Adipose tissue (tissue), 3 donors: Measurements from ENCODE around the gene PLD3. TPM values are rescaled to one million over a fixed set of nuclear protein-coding genes. Genes with fewer than 3 reads are reported as not detected.

Experiments used
- H3K27ac ChIP-seq: one replicate; pipeline ENCODE4 v1.5.1; 2013; ENCODE audit warnings: low read depth, low read length
- WGBS, 3 donors: extraction: QIAGEN DNeasy Blood & Tissue Kit; methylation state at CpG; one replicate each; pipeline ENCODE4 v1.1.7; 2013; 5-methylcytosine and 5-hydroxymethylcytosine counted together
- polyA plus RNA-seq, 3 donors: library from polyadenylated mRNA; stranded (reverse); fragments of 200-250 nt; gene quantifications; one replicate each; pipeline ENCODE4 v1.2.3, GENCODE V29; 2013
- donor health status: healthy with polysubstance abuse.
- donor health status: Bipolar disorder and iron deficiency.
- donor health status: healthy.

PLD3 gene
- polyA plus RNA-seq, 3 donors = 109 to 160 (median 130) TPM

DNA sequence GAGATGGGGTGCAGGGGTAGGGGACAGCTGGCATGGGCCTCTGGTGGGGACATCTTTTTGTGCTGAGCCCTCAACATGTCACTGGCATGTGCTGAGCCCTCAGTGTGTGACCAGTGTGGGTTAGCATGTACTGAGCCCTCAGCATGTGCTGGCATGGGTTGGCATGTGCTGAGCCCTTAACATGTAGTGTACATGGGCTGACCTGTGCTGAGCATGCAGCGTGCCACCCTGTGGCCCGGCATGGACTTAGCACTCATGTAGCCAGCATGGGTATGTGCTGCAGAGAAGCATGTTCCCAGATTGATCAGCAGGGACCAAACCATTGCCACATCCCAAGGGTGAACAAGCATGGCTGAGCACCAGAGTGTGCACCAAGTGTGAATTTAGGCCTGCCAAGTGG, 30.0 kb downstream of the PLD3 start:
- WGBS, 3 donors = 84 to 88% (median 87%) methylated on average over 2 of the region's 2 CpGs
- H3K27ac ChIP-seq = no peak overlapping the region

GRCh38 chr19:40379446-40380198, 31.1 kb downstream of the PLD3 start:
- WGBS, 3 donors = 84 to 86% (median 84%) methylated on average over 11 of the region's 11 CpGs
- no peak overlapping the region for H3K27ac ChIP-seq

GRCh38 chr19:40380199-40381037, 31.9 kb downstream of the PLD3 start:
- no peak overlapping the region for H3K27ac ChIP-seq
- WGBS, 3 donors = 83 to 89% (median 85%) methylated on average over 37 of the region's 37 CpGs

DNA sequence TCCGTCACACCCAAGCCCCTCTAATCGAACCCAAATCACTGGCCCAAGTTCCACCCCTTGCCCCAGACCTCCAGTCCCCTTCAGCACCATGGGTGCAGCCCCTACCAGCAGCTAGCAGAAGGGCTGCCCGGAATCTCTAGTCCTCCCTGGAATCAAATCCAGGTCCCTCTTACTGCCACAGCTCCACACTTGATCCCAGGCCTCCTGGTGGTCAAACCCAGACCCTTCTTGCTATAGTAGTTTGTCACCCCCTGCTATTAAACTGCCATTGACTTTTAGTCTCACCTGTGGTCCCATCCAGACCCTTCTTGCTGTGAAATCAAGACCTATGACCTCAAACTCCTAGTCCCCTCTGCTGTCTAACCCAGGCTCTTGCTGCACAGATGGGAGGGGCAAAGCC, 32.8 kb downstream of the PLD3 start:
- H3K27ac ChIP-seq = no peak overlapping the region
- 81 to 92% (median 83%) methylated on average over 2 to 3 of the region's 3 CpGs for WGBS, 3 donors

GRCh38 chr19:40383668-40384248, 35.3 kb downstream of the PLD3 start:
- no peak overlapping the region for H3K27ac ChIP-seq
- 78 to 90% (median 90%) methylated on average over 28 of the region's 28 CpGs for WGBS, 3 donors

GRCh38 chr19:40387155-40387554, 38.7 kb downstream of the PLD3 start:
- no peak overlapping the region for H3K27ac ChIP-seq
- WGBS, 3 donors = 90 to 92% (median 91%) methylated on average over 10 of the region's 10 CpGs

DNA sequence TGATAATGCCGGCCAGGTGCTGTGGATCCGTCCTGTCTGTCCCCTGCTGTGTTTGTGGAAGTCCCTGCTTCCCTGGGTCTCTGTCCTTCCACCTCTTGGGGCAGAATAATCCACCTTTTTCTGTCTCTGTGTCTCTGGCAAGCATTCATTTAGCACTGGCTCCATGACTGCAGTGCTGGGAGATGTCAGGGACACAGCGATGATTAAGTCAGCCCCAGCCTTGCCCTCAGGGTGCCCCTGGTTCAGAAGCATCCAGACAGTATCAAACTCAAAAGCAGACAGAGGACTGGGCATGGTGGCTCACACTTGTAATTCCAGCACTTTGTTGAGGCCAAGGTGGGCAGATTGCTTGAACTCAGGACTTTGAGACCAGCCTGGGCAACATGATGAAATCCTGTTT, 40.0 kb downstream of the PLD3 start:
- 62 to 90% (median 88%) methylated on average over 3 of the region's 3 CpGs for WGBS, 3 donors
- no peak overlapping the region for H3K27ac ChIP-seq

GRCh38 chr19:40389404-40390083, 41.0 kb downstream of the PLD3 start:
- 94 to 96% (median 95%) methylated on average over 33 of the region's 33 CpGs for WGBS, 3 donors
- no peak overlapping the region for H3K27ac ChIP-seq

DNA sequence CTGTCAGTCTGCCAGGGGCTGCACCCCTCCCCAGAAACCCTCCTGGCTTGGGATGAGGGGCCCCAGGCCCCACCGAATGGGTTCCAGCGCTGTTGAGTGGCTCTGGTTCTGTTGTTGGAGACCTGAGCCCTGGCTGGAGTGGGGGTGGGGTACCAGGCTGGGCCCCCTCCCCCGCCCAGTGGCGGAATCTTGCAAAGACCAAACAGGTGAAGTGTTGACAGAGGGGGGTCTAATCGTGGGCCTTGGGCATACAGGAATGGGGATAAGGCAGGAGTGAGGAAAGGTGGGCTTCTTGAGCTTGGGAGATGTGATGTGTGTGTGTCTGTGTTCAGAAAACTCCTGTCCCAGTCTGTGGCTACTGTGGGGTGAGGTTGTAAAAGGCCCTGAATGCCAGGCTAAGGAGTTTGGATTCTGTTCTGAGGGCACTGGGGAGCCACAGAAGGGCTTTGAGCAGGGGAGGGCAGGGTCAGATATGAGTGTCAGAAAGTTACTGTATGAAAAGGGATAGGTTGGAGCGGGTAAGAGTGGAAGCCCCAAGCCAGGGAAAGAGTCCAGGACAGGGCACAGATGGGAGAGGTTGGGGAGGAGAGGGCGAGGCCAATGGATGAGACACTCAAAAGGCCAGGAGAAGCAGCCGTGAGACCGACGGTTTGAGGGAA, 41.7 kb downstream of the PLD3 start, which contains the start of gene HIPK4:
Gene HIPK4, minus strand, starts transcription at position 98 of the 659 bp plus-strand sequence. CDS start 279 bp downstream, outside the sequence.
- WGBS, 3 donors = 82 to 91% (median 89%) methylated on average over 10 of the region's 10 CpGs

GRCh38 chr19:40392123-40392522, 43.6 kb downstream of the PLD3 start:
- WGBS, 3 donors = 75 to 80% (median 78%) methylated on average over 8 of the region's 8 CpGs
- no peak overlapping the region for H3K27ac ChIP-seq

More for the DNA sequence above, 41.7 kb downstream of the PLD3 start, which contains the start of gene HIPK4:
- no peak within 1 kb of the TSS for H3K27ac ChIP-seq

- H3K27ac ChIP-seq = no peak overlapping the region
- 36 to 60% (median 52%) methylated on average over 8 to 9 of the region's 9 CpGs for WGBS, 3 donors
Measured at GRCh38 chr19:40392894-40393517, 44.5 kb downstream of the PLD3 start.

DNA sequence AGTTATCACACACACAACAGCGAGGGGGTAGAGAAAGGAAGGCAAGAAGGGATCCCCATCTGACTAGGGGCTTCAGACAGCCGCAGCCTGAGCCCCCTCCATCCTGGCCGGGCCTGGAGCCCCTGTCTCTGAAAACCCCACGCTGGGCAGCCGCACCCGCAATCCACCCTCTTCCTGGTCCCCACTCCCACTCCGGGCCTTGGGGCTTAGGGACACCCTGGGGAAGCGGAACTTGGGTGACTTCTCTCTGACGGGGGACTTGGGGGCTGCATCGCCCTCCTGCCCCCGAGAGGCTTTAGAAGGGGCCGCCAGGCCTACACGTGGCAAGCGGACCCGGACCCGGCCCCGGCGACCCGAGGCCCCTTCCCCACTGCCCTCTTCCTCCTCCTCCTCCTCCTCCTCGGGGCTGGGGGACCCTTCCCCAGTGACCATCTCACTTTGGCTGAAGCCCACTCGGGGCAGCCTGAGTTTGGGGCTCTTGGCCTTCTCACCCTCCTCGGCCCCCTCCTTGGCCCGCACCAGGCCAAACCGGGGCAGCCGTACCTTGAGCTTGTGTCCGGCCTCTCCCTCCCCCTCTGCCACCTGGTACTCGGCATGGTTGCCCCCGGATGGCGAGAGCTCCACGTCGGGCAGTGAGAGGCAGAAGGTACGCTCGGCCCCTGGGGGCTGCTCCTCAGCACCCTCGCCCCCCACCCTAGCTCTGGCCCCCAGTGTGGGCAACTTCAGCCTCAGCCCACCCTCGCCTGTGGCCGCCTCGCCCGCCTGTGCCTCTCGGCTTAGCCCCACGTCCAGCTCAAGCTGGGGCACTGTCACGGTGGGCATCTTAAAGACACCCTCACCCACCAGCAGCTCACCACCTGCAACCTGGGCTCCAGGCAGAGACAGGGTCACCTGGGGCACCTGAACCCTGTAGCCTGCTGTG, 45.7 kb downstream of the PLD3 start:
- no peak overlapping the region for H3K27ac ChIP-seq
- 90 to 91% (median 91%) methylated on average over 40 to 41 of the region's 41 CpGs for WGBS, 3 donors

DNA sequence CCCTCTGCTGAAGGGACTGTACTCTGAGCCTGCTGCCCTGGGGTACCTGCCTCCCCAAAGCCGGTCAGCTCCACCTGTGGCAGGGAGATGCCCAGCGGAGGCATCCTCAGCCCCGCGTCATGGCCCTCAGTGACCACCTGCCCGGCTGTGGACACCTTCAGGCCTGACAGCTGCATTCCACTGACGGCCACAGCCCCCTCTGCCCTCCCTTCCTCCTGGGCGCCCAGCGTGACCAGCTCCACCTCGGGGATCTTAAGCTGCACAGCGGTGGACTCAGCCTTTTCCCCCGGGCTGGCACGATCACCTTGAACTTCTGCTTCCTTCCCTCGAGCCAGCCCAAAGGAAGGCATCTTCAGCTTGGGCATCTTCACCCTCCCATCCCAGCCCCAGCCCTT, 46.3 kb downstream of the PLD3 start:
- H3K27ac ChIP-seq = no peak overlapping the region
- 74 to 78% (median 76%) methylated on average over 12 to 13 of the region's 13 CpGs for WGBS, 3 donors

- H3K27ac ChIP-seq = no peak overlapping the region
- 89 to 91% (median 89%) methylated on average over 14 of the region's 14 CpGs for WGBS, 3 donors
Measured at GRCh38 chr19:40395956-40396355, 47.5 kb downstream of the PLD3 start.

GRCh38 chr19:40396886-40397567, 48.5 kb downstream of the PLD3 start:
- WGBS, 3 donors = 86 to 95% (median 94%) methylated on average over 17 to 20 of the region's 20 CpGs
- H3K27ac ChIP-seq = no peak overlapping the region

- 92 to 95% (median 93%) methylated on average over 19 to 22 of the region's 22 CpGs for WGBS, 3 donors
- H3K27ac ChIP-seq = no peak overlapping the region
Measured at GRCh38 chr19:40397568-40397906, 49.0 kb downstream of the PLD3 start.
